GM12892 (cell line): ENCODE measurements around the gene NR3C1.

ENCODE experiments used
- DNase-seq: peaks from one replicate; pipeline ENCODE4 v3.0.0; 2011; ENCODE audit not compliant: insufficient read length
- FAIRE-seq: peaks from 2 replicates; lab custom pipeline; 2011; peaks lifted over from hg19 to GRCh38; lab: Jason Lieb, UNC
- POLR2A ChIP-seq: IDR thresholded peaks from 2 replicates; pipeline ENCODE4 v1.6.1; 2011; ENCODE audit warnings: low read depth, low read length, control low read depth
- POLR2AphosphoS5 ChIP-seq: IDR thresholded peaks from 2 replicates; pipeline ENCODE4 v1.6.1; 2011; ENCODE audit warnings: low read depth, low read length, control low read depth
- TAF1 ChIP-seq: IDR thresholded peaks from 2 replicates; pipeline ENCODE4 v1.6.1; 2011; ENCODE audit warnings: low read depth, mild to moderate bottlenecking, control low read depth, low read length, borderline replicate concordance

NR3C1 gene

GRCh38 chr5:143251190-143251589 is 152.3 kb downstream of the NR3C1 start:
- TF ChIP-seq POLR2AphosphoS5 (no peak), POLR2A (peak; percentile 24; the same call in 1 of the 2 replicates)
- DNase-seq = no peak
- no peak for FAIRE-seq

- DNase-seq (no peak), FAIRE-seq (no peak)
Observed at GRCh38 chr5:143249851-143250250, 153.6 kb downstream of the NR3C1 start.

GRCh38 chr5:143248822-143249579 is 154.5 kb downstream of the NR3C1 start:
- no peak for TF ChIP-seq POLR2A
- TF ChIP-seq POLR2AphosphoS5 = no peak
- TF ChIP-seq TAF1 = no peak
- no peak for FAIRE-seq
- no peak for DNase-seq

More at GRCh38 chr5:143249851-143250250, 153.6 kb downstream of the NR3C1 start:
- no peak for TF ChIP-seq POLR2A
- no peak for TF ChIP-seq POLR2AphosphoS5
- TF ChIP-seq TAF1 = no peak

- no peak for TF ChIP-seq POLR2AphosphoS5
- TF ChIP-seq POLR2A = no peak
- no peak for TF ChIP-seq TAF1
- DNase-seq (no peak), FAIRE-seq (no peak)
Observed at GRCh38 chr5:143248391-143248790, 155.1 kb downstream of the NR3C1 start.

- DNase-seq (no peak), FAIRE-seq (no peak)
- TF ChIP-seq POLR2A = no peak
- TF ChIP-seq POLR2AphosphoS5 = no peak
- no peak for TF ChIP-seq TAF1
Observed at GRCh38 chr5:143247134-143247815, 156.2 kb downstream of the NR3C1 start.

- DNase-seq = no peak
- no peak for TF ChIP-seq POLR2AphosphoS5
- TF ChIP-seq TAF1 = no peak
- TF ChIP-seq POLR2A = no peak
- no peak for FAIRE-seq
Observed at GRCh38 chr5:143245929-143246561, 157.4 kb downstream of the NR3C1 start.

GRCh38 chr5:143244990-143245389 is 158.5 kb downstream of the NR3C1 start:
- TF ChIP-seq POLR2AphosphoS5 (no peak), POLR2A (no peak), TAF1 (no peak)
- DNase-seq (no peak), FAIRE-seq (no peak)

GRCh38 chr5:143244000-143244736 is 159.3 kb downstream of the NR3C1 start:
- DNase-seq = no peak
- no peak for TF ChIP-seq TAF1
- TF ChIP-seq POLR2AphosphoS5 = no peak
- no peak for TF ChIP-seq POLR2A
- FAIRE-seq = no peak

GRCh38 chr5:143243103-143243502 is 160.4 kb downstream of the NR3C1 start:
- peak; percentile 9 for FAIRE-seq
- no peak for TF ChIP-seq POLR2A
- TF ChIP-seq TAF1 = no peak
- TF ChIP-seq POLR2AphosphoS5 = no peak
- DNase-seq = no peak

GRCh38 chr5:143241892-143242291 is 161.6 kb downstream of the NR3C1 start:
- DNase-seq (no peak), FAIRE-seq (no peak)
- TF ChIP-seq POLR2AphosphoS5 = no peak
- TF ChIP-seq POLR2A = no peak
- TF ChIP-seq TAF1 = no peak
